Fibroblast of skin of right quadriceps (primary cell): ENCODE results near the gene KRT16.
"Not testable (repeated sequence)": the region's sequence is repeated elsewhere in the genome, so short reads cannot be mapped to it uniquely, and the experiment has no call there.

ENCODE experiments used
- DNase-seq: peaks from one replicate; pipeline ENCODE4 v3.0.0-alpha.2; 2013

Gene KRT16

GRCh38 chr17:41614098-41614497, 1.5 kb upstream of the KRT16 start:
- no peak for DNase-seq

- DNase-seq = no peak
Measured at GRCh38 chr17:41613277-41614082, 913 bp upstream of the KRT16 start.

- DNase-seq = no peak
Measured at GRCh38 chr17:41610965-41611640, 1.5 kb downstream of the KRT16 start.

- DNase-seq = not testable (repeated sequence)
Measured at GRCh38 chr17:41610061-41610517, 2.5 kb downstream of the KRT16 start.

GRCh38 chr17:41606930-41607329, 5.6 kb downstream of the KRT16 start:
- DNase-seq = not testable (repeated sequence)

GRCh38 chr17:41602524-41602923, 10.0 kb downstream of the KRT16 start:
- no peak for DNase-seq

GRCh38 chr17:41600318-41600717, 12.2 kb downstream of the KRT16 start:
- no peak for DNase-seq

GRCh38 chr17:41599680-41600079, 12.9 kb downstream of the KRT16 start:
- DNase-seq = no peak

GRCh38 chr17:41595585-41595984, 17.0 kb downstream of the KRT16 start:
- DNase-seq = no peak

- no peak for DNase-seq
Measured at GRCh38 chr17:41594363-41594915, 18.1 kb downstream of the KRT16 start.

GRCh38 chr17:41593306-41593981, 19.1 kb downstream of the KRT16 start:
- DNase-seq = no peak

GRCh38 chr17:41592601-41593305, 19.8 kb downstream of the KRT16 start:
- no peak for DNase-seq

- no peak for DNase-seq
Measured at GRCh38 chr17:41589301-41589700, 23.3 kb downstream of the KRT16 start.

- DNase-seq = no peak
Measured at GRCh38 chr17:41588126-41588810, 24.3 kb downstream of the KRT16 start.

GRCh38 chr17:41586863-41587495, 25.6 kb downstream of the KRT16 start, which contains the start of gene KRT14:
TSS of gene KRT14 (minus strand) at chr17:41586895. CDS start at chr17:41586834, 61 bp downstream.
- no peak for DNase-seq

- DNase-seq = no peak
Measured at GRCh38 chr17:41585301-41586056, 27.1 kb downstream of the KRT16 start.

- DNase-seq = not testable (repeated sequence)
Measured at GRCh38 chr17:41584331-41584927, 28.1 kb downstream of the KRT16 start.

- DNase-seq = no peak
Measured at GRCh38 chr17:41583137-41584127, 29.1 kb downstream of the KRT16 start.
